HG03064 (cell line): ENCODE data around the gene CDC42BPB.

Experiments
- ATAC-seq: cut with Tn5 transposase; IDR thresholded peaks from one replicate; pipeline ENCODE4 v1.9.1; 2021; ENCODE audit warnings: low read depth; ENCODE audit not compliant: unreplicated experiment

CDC42BPB gene

DNA sequence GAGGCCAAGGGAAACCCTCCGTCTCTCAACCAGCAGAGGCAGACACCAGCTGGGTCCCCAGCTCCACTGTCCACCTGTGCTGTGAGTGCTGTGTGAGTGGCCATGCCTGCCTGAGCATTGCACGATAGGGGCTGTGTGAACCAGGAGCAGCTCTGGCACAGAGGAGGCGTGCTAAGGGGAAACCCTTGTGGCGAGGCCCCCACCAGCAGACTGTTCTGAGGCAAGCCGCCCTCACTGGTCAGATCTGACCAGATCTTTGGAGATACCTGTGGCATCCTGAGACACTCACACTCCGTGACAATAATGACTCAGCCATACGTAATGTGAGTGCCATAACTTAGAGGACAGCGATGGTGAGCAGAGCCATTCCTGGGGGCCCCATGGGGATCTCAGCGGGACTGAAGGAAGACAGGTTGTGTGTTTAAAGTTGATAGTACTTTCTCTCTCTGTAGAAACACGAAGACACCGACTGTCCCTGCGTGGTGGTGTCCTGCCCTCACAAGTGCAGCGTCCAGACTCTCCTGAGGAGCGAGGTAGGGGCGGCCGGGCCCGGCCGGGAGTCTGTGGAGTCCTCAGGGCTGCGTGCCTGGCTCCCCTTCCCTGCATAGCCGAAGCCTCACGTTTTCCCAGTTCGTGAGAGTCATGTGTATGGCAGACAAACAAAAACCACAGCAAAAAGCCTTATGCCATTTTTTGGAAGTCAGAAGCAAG, 171.5 kb downstream of the CDC42BPB start:
- ATAC-seq: no peak

DNA sequence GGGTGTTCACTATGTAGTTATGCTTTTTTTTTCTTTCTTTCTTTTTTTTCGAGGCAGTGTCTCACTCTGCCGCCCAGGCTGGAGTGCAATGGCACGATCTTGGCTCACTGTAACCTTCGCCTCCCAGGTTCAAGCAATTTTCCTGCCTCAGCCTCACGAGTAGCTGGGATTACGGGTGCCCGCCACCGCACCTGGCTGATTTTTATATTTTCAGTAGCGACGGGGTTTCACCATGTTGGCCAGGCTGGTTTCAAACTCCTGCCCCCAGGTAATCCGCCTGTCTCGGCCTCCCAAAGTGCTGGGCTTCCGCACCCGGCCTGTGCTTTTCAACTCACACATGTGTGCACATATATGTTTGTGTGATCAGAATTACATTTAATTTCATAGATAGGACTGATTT, 173.8 kb downstream of the CDC42BPB start:
- no peak for ATAC-seq

DNA sequence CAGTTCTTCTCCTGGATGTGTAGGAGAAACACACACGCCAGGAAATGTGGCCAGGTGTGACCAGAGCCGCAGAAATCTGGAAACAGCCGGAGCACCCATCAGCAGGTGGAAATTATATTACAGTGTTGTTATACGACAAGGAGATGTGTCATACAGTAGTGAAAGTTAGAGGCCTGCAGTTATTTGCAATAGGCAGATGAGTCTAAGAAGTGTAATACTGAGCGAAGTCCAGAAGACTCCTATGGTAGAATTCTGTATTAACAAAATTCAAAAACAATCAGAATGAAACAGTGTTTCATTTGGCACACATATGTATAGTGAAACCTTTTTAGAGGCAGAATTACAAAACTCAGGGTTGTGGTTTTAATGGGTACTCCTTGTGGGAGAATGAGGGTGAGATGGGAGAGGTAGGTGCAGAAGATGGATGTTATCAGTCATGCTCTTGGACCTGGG, 174.2 kb downstream of the CDC42BPB start:
- no peak for ATAC-seq
